ENCODE data around the gene UCHL3. TPM values are rescaled to one million over a fixed set of nuclear protein-coding genes. Genes with fewer than 3 reads are reported as not detected.

UCHL3 gene
- total RNA-seq, 1 experiment from 2014 or later = 50.8 TPM

- H3K9me3 Mint-ChIP-seq = no peaks in the 10 kb centered on the region
- no peak overlapping the region for H4K91ac ChIP-seq (ENCODE audit: insufficient read length, low read depth, low read length)
- no peaks in the 10 kb centered on the region for H3K27me3 ChIP-seq (ENCODE audit: insufficient read depth, low read length)
- no peaks in the 10 kb centered on the region for H3K9me3 ChIP-seq (ENCODE audit: control insufficient read depth, low read depth, low read length)
- H3K27ac Mint-ChIP-seq = no peak overlapping the region
- no peak overlapping the region for H3K4ac ChIP-seq (ENCODE audit: low read depth, low read length)
- H2BK15ac ChIP-seq (ENCODE audit: low read depth, low read length) = no peak overlapping the region
- H2BK12ac ChIP-seq (ENCODE audit: insufficient read length, low read depth, low read length) = no peak overlapping the region
- H3K36me3 Mint-ChIP-seq (ENCODE audit: insufficient read depth in 1 of 3, low read depth in 3 of 3) = peaks cover 0 to 7% (median 0%) of the 10 kb centered on the region in 3 experiments; a peak in 1 of 7 replicates
- no peak for DNase-seq
- H2AFZ ChIP-seq (ENCODE audit: low read length) = no peak overlapping the region
- H3K4me1 Mint-ChIP-seq = peaks cover 15 to 24% of the 10 kb centered on the region in 2 experiments
- H3K56ac ChIP-seq (ENCODE audit: insufficient read length, low read depth, low read length) = no peak overlapping the region
- H2BK5ac ChIP-seq (ENCODE audit: insufficient read length, low read length) = no peak overlapping the region
- no peak overlapping the region for H2BK20ac ChIP-seq (ENCODE audit: low read depth, low read length, poor library complexity, severe bottlenecking)
- H3K23ac ChIP-seq (ENCODE audit: insufficient read length, low read depth, low read length) = no peak overlapping the region
- H4K20me1 ChIP-seq (ENCODE audit: control insufficient read depth, insufficient read depth, insufficient read length) = no peaks in the 10 kb centered on the region
- no peak overlapping the region for H3K4me3 Mint-ChIP-seq
- H3K4me2 ChIP-seq (ENCODE audit: insufficient read depth, insufficient read length, low read length) = no peak overlapping the region
- H3K14ac ChIP-seq (ENCODE audit: insufficient read depth, low read length) = no peak overlapping the region
- H3K79me1 ChIP-seq (ENCODE audit: insufficient read depth, low read depth, low read length, poor library complexity, severe bottlenecking) = no peaks in the 10 kb centered on the region
- H2BK120ac ChIP-seq (ENCODE audit: low read depth, low read length, poor library complexity, severe bottlenecking) = no peak overlapping the region
- H3K27ac ChIP-seq (ENCODE audit: insufficient read length, low read depth, low read length) = no peak overlapping the region
- H4K8ac ChIP-seq (replicated peaks; ENCODE audit: insufficient read length, low read depth, low read length) = no peak overlapping the region
- no peaks in the 10 kb centered on the region; the same call in 1 of the 2 replicates for H3K27me3 Mint-ChIP-seq (ENCODE audit: low read depth)
- peaks cover 9% of the 10 kb centered on the region; the same call in 1 of the 2 replicates for H3K4me1 ChIP-seq (ENCODE audit: insufficient read depth, low read length)
- H3K23me2 ChIP-seq (ENCODE audit: insufficient read length, low read depth, low read length, poor library complexity, severe bottlenecking) = no peaks in the 10 kb centered on the region
- H4K5ac ChIP-seq (ENCODE audit: insufficient read length, low read depth, low read length) = no peak overlapping the region
- peaks cover 2% of the 10 kb centered on the region; the same call in 1 of the 2 replicates for H3K79me2 ChIP-seq (ENCODE audit: insufficient read depth, low read length)
- TF ChIP-seq CTCF (conservative IDR thresholded peaks at IDR 0.05) = no peak
- H3T11ph ChIP-seq (ENCODE audit: low read length) = no peak overlapping the region
- H3K18ac ChIP-seq (ENCODE audit: insufficient read length, low read depth, low read length) = no peak overlapping the region
- H2AK5ac ChIP-seq (ENCODE audit: insufficient read length, low read length) = no peak overlapping the region
- H3K9ac ChIP-seq (ENCODE audit: extremely low read depth, insufficient read length, low read length) = no peak overlapping the region
These were observed 94.1 kb downstream of the UCHL3 start for GRCh38 chr13:75643693-75644092.

All from H9 (cell line).